HG03378 (cell line): Measurements from ENCODE around the gene TMEM218.
"Not testable (repeated sequence)": the region's sequence is repeated elsewhere in the genome, so short reads cannot be mapped to it uniquely, and the experiment has no call there.

Source experiments
- ATAC-seq: cut with Tn5 transposase; IDR thresholded peaks from one replicate; pipeline ENCODE4 v1.9.1; 2021; ENCODE audit warnings: mild to moderate bottlenecking, moderate library complexity; ENCODE audit not compliant: unreplicated experiment

The TMEM218 gene

DNA sequence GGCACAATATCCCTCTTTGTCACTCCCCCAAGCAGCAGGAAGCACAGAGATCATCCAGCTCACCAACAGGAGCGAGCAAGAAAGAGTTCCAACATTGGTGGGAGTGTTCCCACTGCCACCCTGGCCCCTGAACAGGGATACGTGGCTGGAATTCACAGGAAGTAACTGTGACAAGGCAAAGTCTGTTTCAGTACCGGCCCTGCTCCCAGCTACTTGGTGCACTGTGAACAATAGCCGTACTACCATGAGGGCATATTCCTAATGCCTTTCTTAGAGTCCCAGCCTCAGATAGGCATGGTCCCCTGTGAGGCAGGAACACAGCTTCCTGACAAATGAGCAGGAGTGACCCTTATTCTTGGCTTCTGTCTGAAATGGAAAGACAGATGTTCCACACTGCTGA lies 50.1 kb downstream of the TMEM218 start:
- ATAC-seq = no peak

DNA sequence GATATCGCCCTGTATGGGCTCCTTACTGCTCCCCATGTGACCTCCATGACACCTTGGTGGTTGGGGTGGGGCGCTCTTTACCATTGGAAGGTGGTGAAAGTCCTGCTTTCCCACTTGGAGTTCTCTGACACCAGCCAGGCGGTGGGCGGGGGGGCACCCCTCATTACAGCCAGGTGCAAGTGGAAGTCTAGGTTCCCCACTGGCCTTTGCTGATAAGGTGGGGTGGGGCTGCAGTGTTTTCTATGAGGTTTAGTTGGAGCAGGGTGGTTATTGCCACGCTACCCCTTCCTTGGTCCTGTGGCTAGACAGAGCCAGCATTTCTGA lies 53.8 kb downstream of the TMEM218 start:
- ATAC-seq = no peak

DNA sequence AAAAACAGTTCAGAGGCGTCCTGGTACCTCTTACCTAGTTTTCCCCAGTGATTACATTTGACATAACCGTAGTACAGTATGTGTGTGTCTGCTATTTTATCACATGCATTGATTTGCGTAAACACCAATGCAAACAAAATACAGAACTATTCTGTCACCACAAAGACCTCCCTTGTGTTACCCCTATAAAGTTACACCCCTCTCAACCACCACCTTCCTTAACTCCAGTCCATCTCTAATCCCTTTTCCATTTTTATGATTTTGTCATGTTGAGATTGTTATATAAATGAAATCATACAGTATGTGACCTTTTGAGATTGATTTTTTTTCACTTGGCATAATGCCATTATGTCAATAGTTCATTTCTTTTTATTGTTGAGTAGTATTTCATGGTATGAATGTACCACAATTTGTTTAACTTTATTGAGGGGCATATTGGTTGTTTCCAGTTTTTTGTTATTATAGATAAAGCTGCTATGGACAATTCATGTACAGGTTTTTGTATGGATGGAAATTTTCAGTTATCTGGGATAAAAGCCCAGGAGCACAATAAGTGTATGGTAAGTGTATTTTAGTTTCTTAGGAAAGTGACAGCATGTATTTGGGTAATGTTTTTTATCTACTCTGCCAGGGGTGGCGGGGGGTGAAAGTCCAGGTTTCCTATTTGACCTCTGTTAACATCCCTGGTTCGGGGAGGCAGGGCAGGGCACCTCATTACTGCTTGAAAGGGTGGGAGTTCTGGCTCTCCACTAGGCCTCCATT lies 54.3 kb downstream of the TMEM218 start:
- ATAC-seq = no peak

DNA sequence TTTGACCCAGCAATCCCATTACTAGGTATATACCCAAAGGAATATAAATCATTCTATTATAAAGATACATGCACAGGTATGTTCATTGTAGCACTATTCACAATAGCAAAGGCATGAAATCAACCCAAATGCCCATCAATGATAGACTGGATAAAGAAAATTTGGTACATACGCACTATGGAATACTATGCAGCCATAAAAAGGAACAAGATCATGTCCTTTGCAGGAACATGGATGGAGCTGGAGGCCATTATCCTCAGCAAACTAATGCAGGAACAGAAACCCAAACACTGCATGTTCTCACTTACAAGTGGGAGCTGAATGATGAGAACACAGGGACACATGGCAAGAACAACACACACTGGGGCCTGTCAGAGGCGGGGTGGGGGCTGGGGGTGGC lies 55.3 kb downstream of the TMEM218 start:
- not testable (repeated sequence) for ATAC-seq

DNA sequence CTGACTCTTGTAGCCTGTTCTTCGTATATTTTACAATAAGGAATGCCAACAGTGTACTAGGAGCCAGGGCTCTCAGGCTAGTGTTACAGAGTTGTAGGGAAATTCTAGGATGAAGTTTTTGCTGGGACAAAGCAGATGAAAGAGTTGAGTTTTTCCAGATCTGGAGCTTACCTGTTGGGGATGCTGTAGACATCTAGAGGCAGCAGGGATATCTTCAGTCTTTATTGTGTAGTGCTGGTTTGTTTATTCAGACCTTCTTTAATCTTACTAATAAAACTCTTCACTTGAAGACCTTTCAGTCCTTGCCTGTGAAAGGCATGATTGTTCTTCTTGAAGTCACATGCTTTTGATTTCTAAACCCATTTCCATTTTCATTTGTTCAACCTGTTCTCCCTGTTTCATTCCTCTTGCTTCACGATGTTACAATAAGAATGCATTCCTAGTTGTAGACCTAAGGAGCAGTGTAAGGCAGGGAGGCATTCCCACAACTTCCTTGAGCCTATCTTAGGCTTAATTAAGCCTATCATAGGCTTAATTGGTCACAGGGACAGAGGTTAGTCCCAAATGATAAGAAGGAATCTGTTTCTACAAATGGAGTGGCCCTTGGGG lies 56.2 kb downstream of the TMEM218 start:
- no peak for ATAC-seq

DNA sequence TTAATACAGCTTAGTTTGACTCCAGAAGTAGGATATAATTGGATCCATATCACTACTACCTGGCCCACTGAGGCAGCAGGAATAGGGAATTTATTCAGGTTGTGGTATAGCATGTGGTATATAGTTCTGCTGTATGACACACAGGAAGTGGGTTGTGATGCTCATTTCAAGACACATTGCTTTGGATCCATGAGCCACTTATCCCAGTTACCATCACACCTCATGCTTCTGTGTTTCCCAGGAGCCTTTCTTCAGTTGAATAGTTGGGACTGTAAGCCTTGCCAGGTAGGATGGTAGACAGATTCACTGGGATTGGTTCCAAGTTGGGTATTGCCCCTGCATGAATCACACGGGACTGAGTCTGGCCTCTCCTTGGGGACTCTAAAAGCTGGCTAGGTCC lies 58.3 kb downstream of the TMEM218 start:
- ATAC-seq = no peak

DNA sequence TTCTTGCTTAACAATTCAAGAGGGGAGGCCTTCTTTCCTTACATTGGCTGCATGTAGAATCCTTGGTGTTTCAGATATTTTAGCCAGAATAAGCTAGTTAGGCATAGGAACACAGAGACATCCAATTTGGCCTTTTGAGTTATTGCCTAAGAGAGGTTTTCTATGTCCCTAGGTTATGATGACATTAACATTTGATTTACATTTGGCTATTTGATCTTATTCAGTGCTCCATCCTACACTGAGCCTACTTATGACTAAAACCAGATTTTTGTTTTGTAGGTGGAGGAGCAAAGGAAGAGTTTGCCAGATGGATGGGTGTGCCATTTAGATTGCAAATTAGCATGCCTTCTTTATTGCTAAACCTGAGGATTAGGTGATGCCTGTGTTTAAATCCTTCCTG lies 59.4 kb downstream of the TMEM218 start:
- ATAC-seq = no peak

DNA sequence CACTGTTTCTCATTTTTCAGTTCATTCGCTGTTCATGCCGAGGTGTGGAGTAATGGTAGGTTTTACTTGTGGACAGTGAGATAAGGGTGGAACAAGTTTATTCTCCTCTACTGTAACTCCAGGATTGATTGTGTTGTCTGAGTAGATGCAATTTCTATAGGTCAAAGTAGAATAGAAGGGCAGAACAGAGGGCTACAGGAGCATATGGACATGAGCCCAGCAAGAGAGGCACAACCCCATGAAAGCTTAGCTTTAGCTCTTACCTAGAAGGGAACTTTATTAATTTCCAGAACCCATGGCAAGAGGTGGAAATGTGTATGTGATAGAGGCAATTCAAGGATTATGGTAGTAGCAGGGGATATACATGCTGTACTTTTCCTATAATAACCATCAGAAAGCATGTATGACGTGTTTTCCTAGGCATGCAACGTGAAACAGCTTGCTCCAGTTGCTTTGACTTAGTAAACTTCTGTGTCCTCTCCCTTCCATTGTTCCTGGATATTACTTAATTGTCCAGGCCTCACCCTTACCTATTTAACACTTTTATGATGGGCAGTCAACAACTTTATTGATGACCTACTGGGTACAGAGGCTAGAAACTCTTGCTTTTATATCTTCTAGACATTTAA lies 62.1 kb downstream of the TMEM218 start:
- ATAC-seq = no peak
